ENCODE data around the gene SUMF1.

Gene SUMF1

GRCh38 chr3:4355401-4356219 is 111.5 kb downstream of the SUMF1 start:
- Mint-ChIP-seq H3K4me1 (ENCODE audit: low read depth) (peaks cover 19% of the 10 kb centered on the region), H3K9me3 (no peaks in the 10 kb centered on the region), H3K36me3 (ENCODE audit: low read depth) (peaks cover 29% of the 10 kb centered on the region), H3K27me3 (no peaks in the 10 kb centered on the region), H3K4me3 (no peak overlapping the region), H3K27ac (no peak overlapping the region)
- intact Hi-C loops (cut with micrococcal nuclease), result no loop called here

- peaks cover 4% of the 10 kb centered on the region for H3K36me3 Mint-ChIP-seq (ENCODE audit: low read depth)
- H3K4me3 Mint-ChIP-seq, result no peak overlapping the region
- peak overlapping the region; percentile 40 for H3K27ac Mint-ChIP-seq
- intact Hi-C loops (cut with micrococcal nuclease), result loop anchor here (1.0 kb wide), 1 partner anchor 281 kb away; no protein-coding TSS in a partner anchor
- H3K27me3 Mint-ChIP-seq, result no peaks in the 10 kb centered on the region
- H3K9me3 Mint-ChIP-seq, result no peaks in the 10 kb centered on the region
- H3K4me1 Mint-ChIP-seq (ENCODE audit: low read depth), result peaks cover 21% of the 10 kb centered on the region
Observed at GRCh38 chr3:4351872-4352271, 115.2 kb downstream of the SUMF1 start.

GRCh38 chr3:4351164-4351855 is 115.8 kb downstream of the SUMF1 start:
- Mint-ChIP-seq H3K36me3 (ENCODE audit: low read depth) (no peaks in the 10 kb centered on the region), H3K9me3 (no peaks in the 10 kb centered on the region), H3K27me3 (no peaks in the 10 kb centered on the region), H3K4me1 (ENCODE audit: low read depth) (peaks cover 26% of the 10 kb centered on the region), H3K4me3 (peak overlapping the region; percentile 56), H3K27ac (peak overlapping the region; percentile 40)
- intact Hi-C loops (cut with micrococcal nuclease), result loop anchor here (1.0 kb wide), 1 partner anchor 282 kb away; no protein-coding TSS in a partner anchor

- H3K27ac Mint-ChIP-seq, result peak overlapping the region; percentile 40
- no peaks in the 10 kb centered on the region for H3K36me3 Mint-ChIP-seq (ENCODE audit: low read depth)
- H3K27me3 Mint-ChIP-seq, result no peaks in the 10 kb centered on the region
- no peaks in the 10 kb centered on the region for H3K9me3 Mint-ChIP-seq
- intact Hi-C loops (cut with micrococcal nuclease), result loop anchor here (1.0 kb wide), 1 partner anchor 283 kb away; no protein-coding TSS in a partner anchor
- peaks cover 28% of the 10 kb centered on the region for H3K4me1 Mint-ChIP-seq (ENCODE audit: low read depth)
- H3K4me3 Mint-ChIP-seq, result no peak overlapping the region
Observed at GRCh38 chr3:4350789-4351163, 116.3 kb downstream of the SUMF1 start.

GRCh38 chr3:4343258-4343657 is 123.8 kb downstream of the SUMF1 start:
- Mint-ChIP-seq H3K4me1 (ENCODE audit: low read depth) (peaks cover 18% of the 10 kb centered on the region), H3K9me3 (no peaks in the 10 kb centered on the region), H3K27ac (no peak overlapping the region), H3K27me3 (no peaks in the 10 kb centered on the region), H3K36me3 (ENCODE audit: low read depth) (peaks cover 12% of the 10 kb centered on the region), H3K4me3 (no peak overlapping the region)
- intact Hi-C loops (cut with micrococcal nuclease), result no loop called here

- H3K27ac Mint-ChIP-seq, result no peak overlapping the region
- H3K36me3 Mint-ChIP-seq (ENCODE audit: low read depth), result peaks cover 12% of the 10 kb centered on the region
- H3K9me3 Mint-ChIP-seq, result no peaks in the 10 kb centered on the region
- no peak overlapping the region for H3K4me3 Mint-ChIP-seq
- H3K27me3 Mint-ChIP-seq, result no peaks in the 10 kb centered on the region
- intact Hi-C loops (cut with micrococcal nuclease), result no loop called here
- peaks cover 18% of the 10 kb centered on the region for H3K4me1 Mint-ChIP-seq (ENCODE audit: low read depth)
Observed at GRCh38 chr3:4341336-4341675, 125.8 kb downstream of the SUMF1 start.

GRCh38 chr3:4340411-4341335 is 126.4 kb downstream of the SUMF1 start:
- H3K36me3 Mint-ChIP-seq (ENCODE audit: low read depth), result peaks cover 12% of the 10 kb centered on the region
- H3K27ac Mint-ChIP-seq, result peak overlapping the region; percentile 12
- H3K9me3 Mint-ChIP-seq, result no peaks in the 10 kb centered on the region
- H3K4me1 Mint-ChIP-seq (ENCODE audit: low read depth), result peaks cover 17% of the 10 kb centered on the region
- H3K27me3 Mint-ChIP-seq, result no peaks in the 10 kb centered on the region
- intact Hi-C loops (cut with micrococcal nuclease), result no loop called here
- H3K4me3 Mint-ChIP-seq, result peak overlapping the region; percentile 39

GRCh38 chr3:4340077-4340410 is 127.0 kb downstream of the SUMF1 start:
- no peaks in the 10 kb centered on the region for H3K9me3 Mint-ChIP-seq
- intact Hi-C loops (cut with micrococcal nuclease), result no loop called here
- no peaks in the 10 kb centered on the region for H3K27me3 Mint-ChIP-seq
- H3K36me3 Mint-ChIP-seq (ENCODE audit: low read depth), result peaks cover 12% of the 10 kb centered on the region
- peak overlapping the region; percentile 12 for H3K27ac Mint-ChIP-seq
- peaks cover 17% of the 10 kb centered on the region for H3K4me1 Mint-ChIP-seq (ENCODE audit: low read depth)
- no peak overlapping the region for H3K4me3 Mint-ChIP-seq

GRCh38 chr3:4338751-4339150 is 128.3 kb downstream of the SUMF1 start:
- Mint-ChIP-seq H3K9me3 (no peaks in the 10 kb centered on the region), H3K4me1 (ENCODE audit: low read depth) (peaks cover 17% of the 10 kb centered on the region), H3K27ac (no peak overlapping the region), H3K27me3 (no peaks in the 10 kb centered on the region), H3K4me3 (no peak overlapping the region), H3K36me3 (ENCODE audit: low read depth) (peaks cover 6% of the 10 kb centered on the region)
- intact Hi-C loops (cut with micrococcal nuclease), result no loop called here

GRCh38 chr3:4336850-4337546 is 130.1 kb downstream of the SUMF1 start:
- peaks cover 6% of the 10 kb centered on the region for H3K36me3 Mint-ChIP-seq (ENCODE audit: low read depth)
- H3K4me1 Mint-ChIP-seq (ENCODE audit: low read depth), result peaks cover 17% of the 10 kb centered on the region
- intact Hi-C loops (cut with micrococcal nuclease), result no loop called here
- H3K27me3 Mint-ChIP-seq, result no peaks in the 10 kb centered on the region
- no peak overlapping the region for H3K27ac Mint-ChIP-seq
- H3K9me3 Mint-ChIP-seq, result no peaks in the 10 kb centered on the region
- H3K4me3 Mint-ChIP-seq, result no peak overlapping the region

- H3K4me1 Mint-ChIP-seq (ENCODE audit: low read depth), result peaks cover 15% of the 10 kb centered on the region
- H3K27ac Mint-ChIP-seq, result no peak overlapping the region
- H3K9me3 Mint-ChIP-seq, result no peaks in the 10 kb centered on the region
- no peak overlapping the region for H3K4me3 Mint-ChIP-seq
- H3K27me3 Mint-ChIP-seq, result no peaks in the 10 kb centered on the region
- peaks cover 6% of the 10 kb centered on the region for H3K36me3 Mint-ChIP-seq (ENCODE audit: low read depth)
- intact Hi-C loops (cut with micrococcal nuclease), result no loop called here
Observed at GRCh38 chr3:4335840-4336562, 131.1 kb downstream of the SUMF1 start.

- Mint-ChIP-seq H3K36me3 (ENCODE audit: low read depth) (peaks cover 10% of the 10 kb centered on the region), H3K4me3 (no peak overlapping the region), H3K27me3 (no peaks in the 10 kb centered on the region), H3K27ac (no peak overlapping the region), H3K4me1 (ENCODE audit: low read depth) (peaks cover 6% of the 10 kb centered on the region), H3K9me3 (peaks cover 11% of the 10 kb centered on the region)
- intact Hi-C loops (cut with micrococcal nuclease), result no loop called here
Observed at GRCh38 chr3:4334548-4334947, 132.5 kb downstream of the SUMF1 start.

GRCh38 chr3:4332991-4333390 is 134.1 kb downstream of the SUMF1 start:
- intact Hi-C loops (cut with micrococcal nuclease), result no loop called here

More at GRCh38 chr3:4332991-4333390, 134.1 kb downstream of the SUMF1 start:
- peaks cover 6% of the 10 kb centered on the region for H3K4me1 Mint-ChIP-seq (ENCODE audit: low read depth)
- H3K27me3 Mint-ChIP-seq, result no peaks in the 10 kb centered on the region
- peaks cover 25% of the 10 kb centered on the region for H3K9me3 Mint-ChIP-seq
- no peak overlapping the region for H3K27ac Mint-ChIP-seq
- no peak overlapping the region for H3K4me3 Mint-ChIP-seq
- peaks cover 18% of the 10 kb centered on the region for H3K36me3 Mint-ChIP-seq (ENCODE audit: low read depth)

Data from dendritic cell treated with granulocyte-macrophage colony-stimulating factor and Interleukin-4, amounts not matched to agents 40 ng/mL and 50 ng/mL, for 4 days (primary cell).